Chondrocyte (in vitro differentiated cells): ENCODE measurements around the gene TAF6. TPM values are rescaled to one million over a fixed set of nuclear protein-coding genes. Genes with fewer than 3 reads are reported as not detected.

Source experiments
- DNase-seq: peaks from one replicate; pipeline ENCODE4 v3.0.0; 2021; ENCODE audit warnings: mixed read lengths, low spot score
- H3K27ac Mint-ChIP-seq: one replicate; pipeline ENCODE4 v1.8.0; 2021; ENCODE audit warnings: mild to moderate bottlenecking, moderate library complexity, mixed read lengths; ENCODE audit not compliant: unreplicated experiment
- H3K27me3 Mint-ChIP-seq: 2 replicates; pipeline ENCODE4 v1.8.0; 2021; ENCODE audit warnings: low read depth, mixed read lengths
- H3K36me3 Mint-ChIP-seq: 2 replicates; pipeline ENCODE4 v1.8.0; 2021; ENCODE audit warnings: low read depth, mixed read lengths
- H3K4me1 Mint-ChIP-seq: 2 replicates; pipeline ENCODE4 v1.8.0; 2021; ENCODE audit warnings: low read depth, mild to moderate bottlenecking, mixed read lengths
- H3K4me3 Mint-ChIP-seq: one replicate; pipeline ENCODE4 v1.8.0; 2021; ENCODE audit warnings: mild to moderate bottlenecking, moderate library complexity, mixed read lengths; ENCODE audit not compliant: unreplicated experiment
- H3K9me3 Mint-ChIP-seq: 2 replicates; pipeline ENCODE4 v1.8.0; 2021; ENCODE audit warnings: low read depth, mixed read lengths
- CTCF ChIP-seq: fragments of 200-600 bp; sonication (generic); IDR thresholded peaks from 2 replicates; pipeline ENCODE4 v1.5.0; 2021; ENCODE audit warnings: antibody characterized with exemption, mild to moderate bottlenecking, moderate library complexity
- total RNA-seq: library from RNA; stranded (reverse); gene quantifications from 3 replicates; pipeline ENCODE4 v1.2.1, GENCODE V29; 2021

The TAF6 gene
- total RNA-seq, 1 donor from 2014 or later, result 54.9 TPM

GRCh38 chr7:100087055-100087750 lies 32.0 kb downstream of the TAF6 start:
- no peaks in the 10 kb centered on the region for H3K27me3 Mint-ChIP-seq
- DNase-seq, result no peak
- no peak for TF ChIP-seq CTCF
- peak overlapping the region; percentile 83 for H3K27ac Mint-ChIP-seq
- H3K4me1 Mint-ChIP-seq, result peaks cover 38% of the 10 kb centered on the region
- no peaks in the 10 kb centered on the region for H3K9me3 Mint-ChIP-seq
- H3K36me3 Mint-ChIP-seq, result peaks cover 13% of the 10 kb centered on the region
- no peak overlapping the region for H3K4me3 Mint-ChIP-seq

GRCh38 chr7:100085515-100085914 lies 33.6 kb downstream of the TAF6 start:
- Mint-ChIP-seq H3K9me3 (no peaks in the 10 kb centered on the region), H3K27ac (no peak overlapping the region), H3K4me1 (peaks cover 45% of the 10 kb centered on the region), H3K27me3 (no peaks in the 10 kb centered on the region), H3K4me3 (no peak overlapping the region), H3K36me3 (peaks cover 6% of the 10 kb centered on the region)
- no peak for TF ChIP-seq CTCF
- no peak for DNase-seq

- H3K27me3 Mint-ChIP-seq, result no peaks in the 10 kb centered on the region
- no peak overlapping the region for H3K4me3 Mint-ChIP-seq
- no peak for DNase-seq
- no peaks in the 10 kb centered on the region for H3K9me3 Mint-ChIP-seq
- TF ChIP-seq CTCF, result no peak
- H3K27ac Mint-ChIP-seq, result peak overlapping the region; percentile 22
- H3K4me1 Mint-ChIP-seq, result peaks cover 48% of the 10 kb centered on the region
- peaks cover 14% of the 10 kb centered on the region for H3K36me3 Mint-ChIP-seq
Measured at GRCh38 chr7:100082978-100083377, 36.2 kb downstream of the TAF6 start.

GRCh38 chr7:100081535-100082102 lies 37.5 kb downstream of the TAF6 start, which contains the start of gene ZNF3:
ZNF3 (minus strand) TSS chr7:100081723; CDS start chr7:100077357, 4,366 bp downstream.
- H3K36me3 Mint-ChIP-seq, result peaks cover 19% of the 10 kb centered on the region
- TF ChIP-seq CTCF, result peak; percentile 97
- peak within 1 kb of the TSS; percentile 89 for H3K4me3 Mint-ChIP-seq
- no peaks in the 10 kb centered on the region for H3K27me3 Mint-ChIP-seq
- DNase-seq, result peak; percentile 99
- peaks cover 38% of the 10 kb centered on the region for H3K4me1 Mint-ChIP-seq
- peak within 1 kb of the TSS; percentile 92 for H3K27ac Mint-ChIP-seq
- no peaks in the 10 kb centered on the region for H3K9me3 Mint-ChIP-seq

GRCh38 chr7:100080907-100081534 lies 38.1 kb downstream of the TAF6 start:
- DNase-seq, result no peak
- no peak for TF ChIP-seq CTCF
- Mint-ChIP-seq H3K4me3 (peak overlapping the region; percentile 89), H3K27ac (peak overlapping the region; percentile 92), H3K27me3 (no peaks in the 10 kb centered on the region), H3K36me3 (peaks cover 23% of the 10 kb centered on the region), H3K9me3 (no peaks in the 10 kb centered on the region), H3K4me1 (peaks cover 38% of the 10 kb centered on the region)
